ENCODE measurements around the gene MEOX2.

Gene MEOX2

DNA sequence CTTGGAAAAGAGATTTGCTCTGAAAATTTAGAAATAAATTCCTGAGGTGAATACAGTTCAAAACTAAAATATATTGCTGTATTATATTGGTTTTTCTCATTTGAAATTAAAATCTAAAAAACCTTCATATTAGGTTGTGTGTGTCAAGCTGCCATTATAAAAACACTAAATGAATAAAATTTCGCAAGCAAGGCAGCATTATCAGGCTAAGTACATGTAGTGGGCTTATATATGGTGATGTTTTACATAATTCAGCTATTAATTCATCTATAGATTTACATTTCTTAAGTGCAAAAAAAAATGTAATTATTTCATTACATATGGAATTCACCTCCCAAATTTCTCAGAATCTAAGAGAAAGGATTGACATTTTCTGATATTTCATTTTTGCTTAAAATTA lies 5.3 kb downstream of the MEOX2 start:
- Histone ChIP-seq H3K36me3 (ENCODE audit: control insufficient read depth in 1 of 2, insufficient read depth in 2 of 2, low read length in 2 of 2) (no peaks in the 10 kb centered on the region), H3K9me3 (ENCODE audit: control insufficient read depth in 1 of 2, low read length in 2 of 2) (peaks cover 0 to 4% of the 10 kb centered on the region in 2 donors), H3K4me3 (ENCODE audit: low read depth in 1 of 2, low read length in 2 of 2) (no peak overlapping the region), H3K27ac (ENCODE audit: low read length) (no peak overlapping the region), H3K4me1 (ENCODE audit: control insufficient read depth in 1 of 2, insufficient read depth in 2 of 2, low read length in 2 of 2) (peaks cover 0 to 11% of the 10 kb centered on the region in 2 donors), H3K27me3 (ENCODE audit: low read depth, low read length) (peaks cover 9% of the 10 kb centered on the region)

DNA sequence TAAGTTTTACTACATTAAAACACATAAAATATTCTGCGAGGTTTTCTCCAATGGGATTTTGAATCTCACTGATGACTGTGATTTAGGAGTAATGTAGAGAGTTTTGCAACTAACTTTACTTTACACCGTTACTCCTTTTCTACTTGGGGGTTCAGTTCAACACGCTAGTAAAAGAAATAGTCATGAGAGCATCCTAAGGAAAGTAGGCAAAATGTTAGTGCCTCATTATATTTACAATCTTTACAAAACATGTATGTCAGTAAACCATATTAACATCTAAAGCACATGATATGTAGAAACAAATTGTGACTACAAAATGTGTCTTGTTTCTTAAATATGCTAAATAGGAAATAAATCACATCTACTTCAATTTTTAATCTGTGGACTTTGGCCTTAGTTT lies 6.0 kb downstream of the MEOX2 start:
- no peaks in the 10 kb centered on the region for H3K36me3 ChIP-seq (ENCODE audit: control insufficient read depth in 1 of 2, insufficient read depth in 2 of 2, low read length in 2 of 2)
- H3K27me3 ChIP-seq (ENCODE audit: low read depth, low read length), result peaks cover 2% of the 10 kb centered on the region
- H3K4me3 ChIP-seq (ENCODE audit: low read depth in 1 of 2, low read length in 2 of 2), result no peak overlapping the region
- no peak overlapping the region for H3K27ac ChIP-seq (ENCODE audit: low read length)
- peaks cover 0 to 4% of the 10 kb centered on the region in 2 donors for H3K4me1 ChIP-seq (ENCODE audit: control insufficient read depth in 1 of 2, insufficient read depth in 2 of 2, low read length in 2 of 2)
- peaks cover 0 to 4% of the 10 kb centered on the region in 2 donors for H3K9me3 ChIP-seq (ENCODE audit: control insufficient read depth in 1 of 2, low read length in 2 of 2)

GRCh38 chr7:15679306-15679705 lies 7.2 kb downstream of the MEOX2 start:
- H3K36me3 ChIP-seq (ENCODE audit: control insufficient read depth in 1 of 2, insufficient read depth in 2 of 2, low read length in 2 of 2), result no peaks in the 10 kb centered on the region
- H3K9me3 ChIP-seq (ENCODE audit: control insufficient read depth in 1 of 2, low read length in 2 of 2), result peaks cover 0 to 4% of the 10 kb centered on the region in 2 donors
- H3K27me3 ChIP-seq (ENCODE audit: low read depth, low read length), result no peaks in the 10 kb centered on the region
- H3K4me1 ChIP-seq (ENCODE audit: control insufficient read depth in 1 of 2, insufficient read depth in 2 of 2, low read length in 2 of 2), result no peaks in the 10 kb centered on the region
- H3K27ac ChIP-seq (ENCODE audit: low read length), result no peak overlapping the region
- no peak overlapping the region for H3K4me3 ChIP-seq (ENCODE audit: low read depth in 1 of 2, low read length in 2 of 2)

DNA sequence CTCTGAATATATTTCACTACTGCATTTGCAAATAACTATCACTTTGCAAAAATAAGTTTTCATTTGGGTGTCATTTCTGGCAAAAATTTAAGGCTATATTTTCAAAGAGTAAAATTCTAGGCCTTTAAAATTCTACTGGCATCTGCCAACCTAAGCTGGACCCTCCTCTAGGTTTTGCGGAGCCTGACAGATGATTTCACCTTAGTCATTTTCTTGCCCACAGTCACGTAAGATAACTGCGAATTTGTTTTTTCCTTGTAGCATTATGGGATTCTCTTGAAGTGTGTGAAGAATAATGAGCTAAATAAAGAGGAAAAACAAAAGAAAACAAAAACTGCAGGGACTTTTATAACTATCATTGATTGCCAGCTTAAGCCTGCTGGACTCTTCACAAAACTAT lies 7.8 kb downstream of the MEOX2 start:
- H3K4me1 ChIP-seq (ENCODE audit: control insufficient read depth in 1 of 2, insufficient read depth in 2 of 2, low read length in 2 of 2), result no peaks in the 10 kb centered on the region
- peaks cover 0 to 4% of the 10 kb centered on the region in 2 donors for H3K9me3 ChIP-seq (ENCODE audit: control insufficient read depth in 1 of 2, low read length in 2 of 2)
- no peaks in the 10 kb centered on the region for H3K27me3 ChIP-seq (ENCODE audit: low read depth, low read length)
- no peaks in the 10 kb centered on the region for H3K36me3 ChIP-seq (ENCODE audit: control insufficient read depth in 1 of 2, insufficient read depth in 2 of 2, low read length in 2 of 2)
- H3K4me3 ChIP-seq (ENCODE audit: low read depth in 1 of 2, low read length in 2 of 2), result no peak overlapping the region
- no peak overlapping the region for H3K27ac ChIP-seq (ENCODE audit: low read length)

- Histone ChIP-seq H3K4me3 (ENCODE audit: low read depth in 1 of 2, low read length in 2 of 2) (no peak overlapping the region), H3K9me3 (ENCODE audit: control insufficient read depth in 1 of 2, low read length in 2 of 2) (peaks cover 0 to 4% of the 10 kb centered on the region in 2 donors), H3K36me3 (ENCODE audit: control insufficient read depth in 1 of 2, insufficient read depth in 2 of 2, low read length in 2 of 2) (no peaks in the 10 kb centered on the region), H3K27ac (ENCODE audit: low read length) (no peak overlapping the region), H3K4me1 (ENCODE audit: control insufficient read depth in 1 of 2, insufficient read depth in 2 of 2, low read length in 2 of 2) (no peaks in the 10 kb centered on the region), H3K27me3 (ENCODE audit: low read depth, low read length) (no peaks in the 10 kb centered on the region)
Measured at GRCh38 chr7:15675379-15675778, 11.1 kb downstream of the MEOX2 start.

- no peak overlapping the region for H3K27ac ChIP-seq (ENCODE audit: low read length)
- no peaks in the 10 kb centered on the region for H3K36me3 ChIP-seq (ENCODE audit: control insufficient read depth in 1 of 2, insufficient read depth in 2 of 2, low read length in 2 of 2)
- H3K9me3 ChIP-seq (ENCODE audit: control insufficient read depth in 1 of 2, low read length in 2 of 2), result peaks cover 0 to 4% of the 10 kb centered on the region in 2 donors
- H3K4me1 ChIP-seq (ENCODE audit: control insufficient read depth in 1 of 2, insufficient read depth in 2 of 2, low read length in 2 of 2), result no peaks in the 10 kb centered on the region
- H3K4me3 ChIP-seq (ENCODE audit: low read depth in 1 of 2, low read length in 2 of 2), result no peak overlapping the region
- H3K27me3 ChIP-seq (ENCODE audit: low read depth, low read length), result no peaks in the 10 kb centered on the region
Measured at GRCh38 chr7:15674586-15674985, 11.9 kb downstream of the MEOX2 start.

DNA sequence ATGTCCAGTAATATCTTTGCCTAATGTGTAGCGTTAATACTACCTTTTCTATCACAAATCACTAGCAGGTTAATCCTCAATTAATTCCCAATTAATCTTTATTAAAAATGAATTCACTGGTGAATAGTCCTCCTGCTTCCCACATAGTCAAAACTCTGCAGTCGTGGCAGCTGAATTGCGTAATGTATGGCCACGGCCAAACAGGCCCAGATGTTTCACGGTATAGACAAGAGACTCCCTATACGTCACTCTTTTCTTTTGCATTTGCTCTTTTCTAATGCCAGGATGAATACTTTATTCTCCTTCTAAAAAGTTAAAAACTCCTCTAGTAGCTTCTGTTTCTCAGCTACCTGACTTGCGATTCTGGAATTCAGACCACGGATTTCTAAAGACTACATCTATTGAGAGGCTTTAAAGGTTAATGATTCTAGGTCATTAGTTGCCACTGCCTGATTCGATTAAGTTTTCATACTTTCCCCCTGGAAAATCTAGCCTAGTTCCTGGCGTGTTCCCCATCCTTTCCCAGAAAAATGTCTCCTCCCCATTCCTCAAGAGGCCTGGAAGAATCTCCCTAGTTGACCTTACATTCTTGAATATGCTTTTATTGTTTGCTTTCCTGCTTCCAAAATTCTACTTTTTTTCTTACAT lies 16.9 kb downstream of the MEOX2 start:
- no peak overlapping the region for H3K27ac ChIP-seq (ENCODE audit: low read length)
- no peak overlapping the region for H3K4me3 ChIP-seq (ENCODE audit: low read depth in 1 of 2, low read length in 2 of 2)
- no peaks in the 10 kb centered on the region for H3K4me1 ChIP-seq (ENCODE audit: control insufficient read depth in 1 of 2, insufficient read depth in 2 of 2, low read length in 2 of 2)

GRCh38 chr7:15667991-15668390 lies 18.5 kb downstream of the MEOX2 start:
- no peaks in the 10 kb centered on the region for H3K36me3 ChIP-seq (ENCODE audit: control insufficient read depth in 1 of 2, insufficient read depth in 2 of 2, low read length in 2 of 2)
- H3K27me3 ChIP-seq (ENCODE audit: low read depth, low read length), result no peaks in the 10 kb centered on the region
- H3K4me1 ChIP-seq (ENCODE audit: control insufficient read depth in 1 of 2, insufficient read depth in 2 of 2, low read length in 2 of 2), result no peaks in the 10 kb centered on the region
- no peak overlapping the region for H3K4me3 ChIP-seq (ENCODE audit: low read depth in 1 of 2, low read length in 2 of 2)
- no peak overlapping the region for H3K27ac ChIP-seq (ENCODE audit: low read length)
- H3K9me3 ChIP-seq (ENCODE audit: control insufficient read depth in 1 of 2, low read length in 2 of 2), result no peaks in the 10 kb centered on the region

More for the DNA sequence above, 16.9 kb downstream of the MEOX2 start:
- Histone ChIP-seq H3K9me3 (ENCODE audit: control insufficient read depth in 1 of 2, low read length in 2 of 2) (no peaks in the 10 kb centered on the region), H3K27me3 (ENCODE audit: low read depth, low read length) (no peaks in the 10 kb centered on the region), H3K36me3 (ENCODE audit: control insufficient read depth in 1 of 2, insufficient read depth in 2 of 2, low read length in 2 of 2) (no peaks in the 10 kb centered on the region)

DNA sequence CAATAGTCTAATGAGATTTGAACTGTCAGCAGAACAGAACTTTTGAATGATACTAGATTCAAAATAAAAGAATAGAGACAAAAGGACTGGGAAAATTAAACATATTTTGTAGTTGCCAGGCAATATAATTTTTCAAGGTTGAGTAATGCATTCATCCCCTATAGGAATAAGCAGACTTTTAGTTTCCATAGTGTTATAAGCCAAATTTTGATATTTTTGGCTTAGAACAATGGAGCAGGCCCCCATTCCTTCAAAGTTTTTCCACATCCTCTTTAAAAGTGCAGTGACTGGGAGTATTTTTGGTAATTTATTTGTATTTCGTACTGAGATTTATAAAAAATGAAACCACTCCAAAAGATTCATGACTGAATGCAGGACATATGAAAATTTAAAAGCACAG lies 24.0 kb downstream of the MEOX2 start:
- H3K27me3 ChIP-seq (ENCODE audit: low read depth, low read length), result no peaks in the 10 kb centered on the region
- H3K27ac ChIP-seq (ENCODE audit: low read length), result no peak overlapping the region
- no peaks in the 10 kb centered on the region for H3K36me3 ChIP-seq (ENCODE audit: control insufficient read depth in 1 of 2, insufficient read depth in 2 of 2, low read length in 2 of 2)
- H3K4me3 ChIP-seq (ENCODE audit: low read depth in 1 of 2, low read length in 2 of 2), result no peak overlapping the region
- H3K4me1 ChIP-seq (ENCODE audit: control insufficient read depth in 1 of 2, insufficient read depth in 2 of 2, low read length in 2 of 2), result no peaks in the 10 kb centered on the region
- H3K9me3 ChIP-seq (ENCODE audit: control insufficient read depth in 1 of 2, low read length in 2 of 2), result no peaks in the 10 kb centered on the region

- Histone ChIP-seq H3K27ac (ENCODE audit: low read length) (no peak overlapping the region), H3K36me3 (ENCODE audit: control insufficient read depth in 1 of 2, insufficient read depth in 2 of 2, low read length in 2 of 2) (no peaks in the 10 kb centered on the region), H3K4me1 (ENCODE audit: control insufficient read depth in 1 of 2, insufficient read depth in 2 of 2, low read length in 2 of 2) (no peaks in the 10 kb centered on the region), H3K9me3 (ENCODE audit: control insufficient read depth in 1 of 2, low read length in 2 of 2) (no peaks in the 10 kb centered on the region), H3K4me3 (ENCODE audit: low read depth in 1 of 2, low read length in 2 of 2) (no peak overlapping the region), H3K27me3 (ENCODE audit: low read depth, low read length) (no peaks in the 10 kb centered on the region)
Measured at GRCh38 chr7:15658247-15658646, 28.2 kb downstream of the MEOX2 start.

DNA sequence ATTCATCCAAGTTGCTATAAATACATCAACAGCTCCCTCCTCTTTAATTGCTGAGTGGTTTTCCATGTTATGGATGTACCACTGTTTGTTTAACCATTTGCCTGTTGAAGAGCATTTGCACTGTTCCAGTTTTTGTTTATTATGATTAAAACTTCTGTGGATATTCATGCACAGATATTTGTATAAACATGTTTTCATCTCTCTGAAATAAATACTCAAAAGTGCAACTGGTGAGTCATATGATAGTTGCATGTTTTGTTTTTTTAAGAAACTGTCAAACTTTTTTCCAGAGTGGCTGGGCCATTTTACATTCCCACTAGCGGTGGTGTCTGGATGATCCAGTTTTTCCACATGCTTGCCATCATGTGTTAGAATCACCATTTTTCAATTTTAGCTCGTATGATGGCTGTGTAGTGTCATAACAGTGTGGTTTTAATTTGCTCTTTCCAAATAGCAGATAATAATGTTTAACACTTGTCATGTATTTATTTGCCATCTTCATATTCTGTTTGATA lies 33.6 kb downstream of the MEOX2 start:
- Histone ChIP-seq H3K36me3 (ENCODE audit: control insufficient read depth in 1 of 2, insufficient read depth in 2 of 2, low read length in 2 of 2) (no peaks in the 10 kb centered on the region), H3K27ac (ENCODE audit: low read length) (no peak overlapping the region), H3K4me3 (ENCODE audit: low read depth in 1 of 2, low read length in 2 of 2) (no peak overlapping the region), H3K4me1 (ENCODE audit: control insufficient read depth in 1 of 2, insufficient read depth in 2 of 2, low read length in 2 of 2) (no peaks in the 10 kb centered on the region), H3K27me3 (ENCODE audit: low read depth, low read length) (no peaks in the 10 kb centered on the region), H3K9me3 (ENCODE audit: control insufficient read depth in 1 of 2, low read length in 2 of 2) (no peaks in the 10 kb centered on the region)

GRCh38 chr7:15651693-15652092 lies 34.8 kb downstream of the MEOX2 start:
- no peak overlapping the region for H3K27ac ChIP-seq (ENCODE audit: low read length)

More at GRCh38 chr7:15651693-15652092, 34.8 kb downstream of the MEOX2 start:
- H3K9me3 ChIP-seq (ENCODE audit: control insufficient read depth in 1 of 2, low read length in 2 of 2), result no peaks in the 10 kb centered on the region
- H3K36me3 ChIP-seq (ENCODE audit: control insufficient read depth in 1 of 2, insufficient read depth in 2 of 2, low read length in 2 of 2), result no peaks in the 10 kb centered on the region
- no peaks in the 10 kb centered on the region for H3K27me3 ChIP-seq (ENCODE audit: low read depth, low read length)
- no peaks in the 10 kb centered on the region for H3K4me1 ChIP-seq (ENCODE audit: control insufficient read depth in 1 of 2, insufficient read depth in 2 of 2, low read length in 2 of 2)
- no peak overlapping the region for H3K4me3 ChIP-seq (ENCODE audit: low read depth in 1 of 2, low read length in 2 of 2)
